ENCODE data around the gene PBX4.

DNA sequence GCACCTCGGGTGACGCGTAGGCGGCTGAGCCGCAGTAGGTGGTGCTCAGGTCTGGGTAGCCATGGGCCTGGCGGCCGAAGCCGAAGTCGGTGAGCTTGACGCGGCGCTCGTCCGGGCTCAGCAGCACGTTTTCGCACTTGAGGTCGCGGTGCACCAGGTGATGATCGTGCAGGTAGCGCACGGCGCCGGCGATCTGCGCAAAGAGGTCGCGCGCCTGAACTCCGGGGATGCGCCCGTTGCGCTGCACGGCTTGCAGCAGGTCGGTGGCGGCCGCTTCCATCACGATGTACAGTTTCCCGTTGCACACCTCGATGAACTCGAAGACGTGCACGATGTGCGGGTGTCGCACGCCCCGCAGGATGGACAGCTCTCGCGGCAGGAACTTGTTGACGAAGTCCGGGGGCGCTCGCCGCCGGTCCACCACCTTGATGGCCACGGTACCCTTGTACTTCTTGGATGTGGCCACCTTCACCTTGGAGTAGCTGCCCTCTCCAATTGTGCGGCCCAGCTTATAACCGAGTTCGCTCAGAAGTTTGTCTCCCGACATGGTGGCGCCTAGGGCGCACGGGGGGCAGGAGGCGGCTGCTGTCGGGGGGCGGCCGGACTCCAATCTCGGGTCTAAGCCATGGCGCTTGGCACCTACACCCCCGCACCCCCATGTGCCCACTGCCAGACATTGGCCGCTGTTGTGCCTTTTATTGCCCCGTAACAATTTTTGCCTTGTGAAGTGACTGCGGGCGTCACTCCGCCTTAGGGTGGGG is 103.4 kb downstream of the PBX4 start, which contains the start of gene TSSK6:
- TF ChIP-seq, protein P1, sequence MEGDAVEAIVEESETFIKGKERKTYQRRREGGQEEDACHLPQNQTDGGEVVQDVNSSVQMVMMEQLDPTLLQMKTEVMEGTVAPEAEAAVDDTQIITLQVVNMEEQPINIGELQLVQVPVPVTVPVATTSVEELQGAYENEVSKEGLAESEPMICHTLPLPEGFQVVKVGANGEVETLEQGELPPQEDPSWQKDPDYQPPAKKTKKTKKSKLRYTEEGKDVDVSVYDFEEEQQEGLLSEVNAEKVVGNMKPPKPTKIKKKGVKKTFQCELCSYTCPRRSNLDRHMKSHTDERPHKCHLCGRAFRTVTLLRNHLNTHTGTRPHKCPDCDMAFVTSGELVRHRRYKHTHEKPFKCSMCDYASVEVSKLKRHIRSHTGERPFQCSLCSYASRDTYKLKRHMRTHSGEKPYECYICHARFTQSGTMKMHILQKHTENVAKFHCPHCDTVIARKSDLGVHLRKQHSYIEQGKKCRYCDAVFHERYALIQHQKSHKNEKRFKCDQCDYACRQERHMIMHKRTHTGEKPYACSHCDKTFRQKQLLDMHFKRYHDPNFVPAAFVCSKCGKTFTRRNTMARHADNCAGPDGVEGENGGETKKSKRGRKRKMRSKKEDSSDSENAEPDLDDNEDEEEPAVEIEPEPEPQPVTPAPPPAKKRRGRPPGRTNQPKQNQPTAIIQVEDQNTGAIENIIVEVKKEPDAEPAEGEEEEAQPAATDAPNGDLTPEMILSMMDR (IDR thresholded peaks at IDR 0.05) = no peak
- no peak for TF ChIP-seq POLR2AphosphoS5 (IDR thresholded peaks at IDR 0.05; ENCODE audit: low read depth, low read length)

All from Panc1 (cell line).